ENCODE data around the gene RGS19.

GRCh38 chr20:64100566-64100888, 21.2 kb upstream of the RGS19 start:
- TF ChIP-seq, protein P1, sequence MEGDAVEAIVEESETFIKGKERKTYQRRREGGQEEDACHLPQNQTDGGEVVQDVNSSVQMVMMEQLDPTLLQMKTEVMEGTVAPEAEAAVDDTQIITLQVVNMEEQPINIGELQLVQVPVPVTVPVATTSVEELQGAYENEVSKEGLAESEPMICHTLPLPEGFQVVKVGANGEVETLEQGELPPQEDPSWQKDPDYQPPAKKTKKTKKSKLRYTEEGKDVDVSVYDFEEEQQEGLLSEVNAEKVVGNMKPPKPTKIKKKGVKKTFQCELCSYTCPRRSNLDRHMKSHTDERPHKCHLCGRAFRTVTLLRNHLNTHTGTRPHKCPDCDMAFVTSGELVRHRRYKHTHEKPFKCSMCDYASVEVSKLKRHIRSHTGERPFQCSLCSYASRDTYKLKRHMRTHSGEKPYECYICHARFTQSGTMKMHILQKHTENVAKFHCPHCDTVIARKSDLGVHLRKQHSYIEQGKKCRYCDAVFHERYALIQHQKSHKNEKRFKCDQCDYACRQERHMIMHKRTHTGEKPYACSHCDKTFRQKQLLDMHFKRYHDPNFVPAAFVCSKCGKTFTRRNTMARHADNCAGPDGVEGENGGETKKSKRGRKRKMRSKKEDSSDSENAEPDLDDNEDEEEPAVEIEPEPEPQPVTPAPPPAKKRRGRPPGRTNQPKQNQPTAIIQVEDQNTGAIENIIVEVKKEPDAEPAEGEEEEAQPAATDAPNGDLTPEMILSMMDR (IDR thresholded peaks at IDR 0.05) = no peak
- no peak for TF ChIP-seq POLR2A (IDR thresholded peaks at IDR 0.05)
